ENCODE results near the gene NACC1. TPM values are rescaled to one million over a fixed set of nuclear protein-coding genes. Genes with fewer than 3 reads are reported as not detected.

Gene NACC1
- polyA plus RNA-seq, 4 donors = 18.0 to 41.2 (median 32.0) TPM

GRCh38 chr19:13187419-13187818 is 69.4 kb downstream of the NACC1 start:
- DNase-seq (ENCODE audit: low read depth in 4 of 4, low spot score in 2 of 4) = no peak

- no peak for DNase-seq (ENCODE audit: low read depth in 4 of 4, low spot score in 2 of 4)
Measured at GRCh38 chr19:13189600-13189999, 71.5 kb downstream of the NACC1 start.

Other genes with a start within 250 kb of the NACC1 start
- 10 to 100 TPM in 3 of 4 donors, 1 to 10 TPM in 1; 9.7 to 15.3 (median 12.6) TPM for gene DNASE2, start 236.8 kb upstream of the NACC1 start, polyA plus RNA-seq (ENCODE audit: insufficient read length in 4 of 4)
- under 1 TPM; 0.22 to 0.99 (median 0.42) TPM for gene KLF1, start 231.1 kb upstream of the NACC1 start, polyA plus RNA-seq (ENCODE audit: insufficient read length in 4 of 4)
- gene GCDH, start 227.1 kb upstream of the NACC1 start, polyA plus RNA-seq (ENCODE audit: insufficient read length in 4 of 4) = 10 to 100 TPM; 27.4 to 38.4 (median 35.4) TPM
- gene SYCE2, start 199.0 kb upstream of the NACC1 start, polyA plus RNA-seq (ENCODE audit: insufficient read length in 4 of 4) = 1 to 10 TPM; 2.2 to 4.7 (median 3.3) TPM
- 10 to 100 TPM; 41.7 to 67.4 (median 55.2) TPM for gene FARSA, start 184.6 kb upstream of the NACC1 start, polyA plus RNA-seq (ENCODE audit: insufficient read length in 4 of 4)
- 100 to 1,000 TPM; 819 to 974 (median 899) TPM for gene CALR, start 179.7 kb upstream of the NACC1 start, polyA plus RNA-seq (ENCODE audit: insufficient read length in 4 of 4)
- 100 to 1,000 TPM in 1 of 4 donors, 10 to 100 TPM in 3; 61.9 to 102 (median 87.3) TPM for gene RAD23A, start 172.4 kb upstream of the NACC1 start, polyA plus RNA-seq (ENCODE audit: insufficient read length in 4 of 4)
- gene GADD45GIP1, start 161.0 kb upstream of the NACC1 start, polyA plus RNA-seq (ENCODE audit: insufficient read length in 4 of 4) = 10 to 100 TPM; 29.9 to 54.1 (median 39.2) TPM
- under 1 TPM in 3 of 4 donors, not detected in 1; 0.08 to 0.28 (median 0.13) TPM for gene DAND5, start 148.7 kb upstream of the NACC1 start, polyA plus RNA-seq (ENCODE audit: insufficient read length in 4 of 4)
- gene NFIX, start 122.8 kb upstream of the NACC1 start, polyA plus RNA-seq (ENCODE audit: insufficient read length in 4 of 4) = 10 to 100 TPM; 15.3 to 27.6 (median 20.0) TPM
- 1 to 10 TPM; 4.4 to 8.1 (median 5.9) TPM for gene LYL1, start 15.4 kb upstream of the NACC1 start, polyA plus RNA-seq (ENCODE audit: insufficient read length in 4 of 4)
- gene TRMT1, start 1.5 kb upstream of the NACC1 start, polyA plus RNA-seq (ENCODE audit: insufficient read length in 4 of 4) = 10 to 100 TPM; 28.4 to 48.0 (median 36.2) TPM
- gene STX10, start 32.1 kb downstream of the NACC1 start, polyA plus RNA-seq (ENCODE audit: insufficient read length in 4 of 4) = 10 to 100 TPM; 56.7 to 78.8 (median 67.2) TPM
- gene IER2, start 32.1 kb downstream of the NACC1 start, polyA plus RNA-seq (ENCODE audit: insufficient read length in 4 of 4) = 100 to 1,000 TPM in 1 of 4 donors, 10 to 100 TPM in 3; 55.3 to 160 (median 80.0) TPM